A549 (cell line): ENCODE measurements around the gene PODXL2.

Experiments used
- CEBPB ChIP-seq, 2 experiments: fragments of >200 bp in 1 of 2; sonication (Bioruptor Twin) in 1 of 2; formaldehyde crosslinking in 1 of 2; IDR thresholded peaks; 2 replicates each; pipeline ENCODE4 v1.6.1; 2012 to 2016
- CTCF ChIP-seq: fragments of >200 bp; sonication (Bioruptor Twin); formaldehyde crosslinking; IDR thresholded peaks from 3 replicates; pipeline ENCODE4 v1.5.1; 2016
- EP300 ChIP-seq, 2 experiments: fragments of >200 bp; sonication (Bioruptor Twin); formaldehyde crosslinking; IDR thresholded peaks; 2 replicates in 1 of 2; 3 replicates in 1 of 2; pipeline ENCODE4 v1.6.1; 2016 to 2017
- HOXA7 ChIP-seq: fragments of 250-450 bp; sonication (Bioruptor Pico); IDR thresholded peaks from 2 replicates; pipeline ENCODE4 v1.5.0; 2020; ENCODE audit warnings: mild to moderate bottlenecking, moderate library complexity
- MYC ChIP-seq: IDR thresholded peaks from 2 replicates; pipeline ENCODE4 v1.6.1; 2012; ENCODE audit warnings: mild to moderate bottlenecking, inconsistent platforms, low read length, improper control_type of control experiment, borderline replicate concordance
- NR3C1 ChIP-seq: fragments of >200 bp; sonication (Bioruptor Twin); formaldehyde crosslinking; IDR thresholded peaks from 3 replicates; pipeline ENCODE4 v1.6.1; 2017
- POLR2A ChIP-seq: IDR thresholded peaks from 2 replicates; pipeline ENCODE4 v1.6.1; 2012; ENCODE audit warnings: mild to moderate bottlenecking, low read length
- POLR2AphosphoS2 ChIP-seq: conservative IDR thresholded peaks from 2 replicates; pipeline ENCODE4 v1.6.1; 2012; ENCODE audit warnings: low read length, improper control_type of control experiment, inconsistent platforms
- RAD21 ChIP-seq, 2 experiments: fragments of >200 bp in 1 of 2; sonication (Bioruptor Twin) in 1 of 2; formaldehyde crosslinking in 1 of 2; IDR thresholded peaks in 1 of 2; conservative IDR thresholded peaks in 1 of 2; 2 replicates in 1 of 2; 3 replicates in 1 of 2; pipeline ENCODE4 v1.6.1; 2012 to 2018; ENCODE audit warnings: inconsistent platforms in 1 of 2
- ZFP36 ChIP-seq: fragments of 450-650 bp; IDR thresholded peaks from 2 replicates; pipeline ENCODE4 v1.6.1; 2014; ENCODE audit warnings: borderline replicate concordance; ENCODE audit not compliant: partially characterized antibody

- TF ChIP-seq CTCF: no peak
- TF ChIP-seq EP300 (IDR thresholded peaks at IDR 0.05): no peak
- TF ChIP-seq ZFP36: no peak
- TF ChIP-seq MYC: no peak
- TF ChIP-seq POLR2AphosphoS2: no peak
- no peak for TF ChIP-seq NR3C1
- no peak for TF ChIP-seq CEBPB (IDR thresholded peaks at IDR 0.05)
- TF ChIP-seq RAD21 (conservative IDR thresholded peaks at IDR 0.05 in 1 of 2, IDR thresholded peaks at IDR 0.05 in 1 of 2): no peak
- no peak for TF ChIP-seq POLR2A
- no peak for TF ChIP-seq HOXA7
Measured at GRCh38 chr3:127587876-127588275, 41.1 kb upstream of the PODXL2 start.
